ENCODE data around the gene RBM47.

DNA sequence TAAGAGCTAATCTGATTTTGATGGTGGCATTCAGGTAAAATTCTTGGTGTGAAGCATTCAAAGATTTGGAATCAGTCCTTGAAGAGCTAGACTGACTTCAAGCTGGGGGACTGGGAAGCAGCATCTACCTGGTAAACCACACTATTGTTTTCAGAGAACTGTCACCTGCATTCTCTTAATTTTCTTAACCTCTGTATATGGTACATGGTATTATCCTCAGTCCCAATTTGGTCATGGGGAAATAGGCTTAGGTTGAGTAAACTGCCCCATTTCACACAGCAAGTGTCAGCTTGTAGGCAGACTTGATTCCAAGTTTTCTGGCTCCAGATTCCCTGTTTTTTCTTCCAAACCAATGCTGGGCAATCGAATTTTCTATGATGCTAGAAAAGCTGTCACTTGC is 190.1 kb downstream of the RBM47 start:
- TF ChIP-seq, protein P1, sequence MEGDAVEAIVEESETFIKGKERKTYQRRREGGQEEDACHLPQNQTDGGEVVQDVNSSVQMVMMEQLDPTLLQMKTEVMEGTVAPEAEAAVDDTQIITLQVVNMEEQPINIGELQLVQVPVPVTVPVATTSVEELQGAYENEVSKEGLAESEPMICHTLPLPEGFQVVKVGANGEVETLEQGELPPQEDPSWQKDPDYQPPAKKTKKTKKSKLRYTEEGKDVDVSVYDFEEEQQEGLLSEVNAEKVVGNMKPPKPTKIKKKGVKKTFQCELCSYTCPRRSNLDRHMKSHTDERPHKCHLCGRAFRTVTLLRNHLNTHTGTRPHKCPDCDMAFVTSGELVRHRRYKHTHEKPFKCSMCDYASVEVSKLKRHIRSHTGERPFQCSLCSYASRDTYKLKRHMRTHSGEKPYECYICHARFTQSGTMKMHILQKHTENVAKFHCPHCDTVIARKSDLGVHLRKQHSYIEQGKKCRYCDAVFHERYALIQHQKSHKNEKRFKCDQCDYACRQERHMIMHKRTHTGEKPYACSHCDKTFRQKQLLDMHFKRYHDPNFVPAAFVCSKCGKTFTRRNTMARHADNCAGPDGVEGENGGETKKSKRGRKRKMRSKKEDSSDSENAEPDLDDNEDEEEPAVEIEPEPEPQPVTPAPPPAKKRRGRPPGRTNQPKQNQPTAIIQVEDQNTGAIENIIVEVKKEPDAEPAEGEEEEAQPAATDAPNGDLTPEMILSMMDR (conservative IDR thresholded peaks at IDR 0.05; ENCODE audit: low read length) = no peak
- TF ChIP-seq EZH2phosphoT487 (IDR thresholded peaks at IDR 0.05; ENCODE audit: borderline replicate concordance) = no peak

Data from Loucy (cell line).